RWPE2 (cell line): ENCODE data around the gene MEAK7.

Source experiments
- ATAC-seq: fragments of 200-7000 bp; cut with Tn5 transposase; 3 replicates; pipeline ENCODE4 v1.9.1; 2021; ENCODE audit warnings: low read depth
- DNase-seq: peaks from one replicate; pipeline ENCODE4 v3.0.0-alpha.2; 2020; ENCODE audit warnings: low spot score
- H3K27ac ChIP-seq: fragments of 450-650 bp; 2 replicates; pipeline ENCODE4 v1.5.1; 2017; ENCODE audit warnings: mild to moderate bottlenecking; ENCODE audit not compliant: poor library complexity, severe bottlenecking
- H3K27me3 ChIP-seq: fragments of 250-450 bp; sonication (Bioruptor Pico); 2 replicates; pipeline ENCODE4 v1.5.1; 2021; ENCODE audit warnings: mild to moderate bottlenecking, moderate library complexity; ENCODE audit not compliant: insufficient read depth, poor library complexity, severe bottlenecking
- H3K36me3 ChIP-seq: fragments of 250-450 bp; sonication (Bioruptor Pico); 2 replicates; pipeline ENCODE4 v1.5.1; 2020; ENCODE audit warnings: low read depth, mild to moderate bottlenecking, moderate library complexity
- H3K4me1 ChIP-seq: fragments of 250-450 bp; sonication (Bioruptor Pico); 2 replicates; pipeline ENCODE4 v1.5.1; 2021; ENCODE audit warnings: mild to moderate bottlenecking, moderate library complexity; ENCODE audit not compliant: insufficient read depth, poor library complexity, severe bottlenecking
- H3K4me3 ChIP-seq: fragments of 250-450 bp; sonication (Bioruptor Pico); 2 replicates; pipeline ENCODE4 v1.5.1; 2021; ENCODE audit warnings: mild to moderate bottlenecking, moderate library complexity; ENCODE audit not compliant: severe bottlenecking
- H3K9me3 ChIP-seq: fragments of 250-450 bp; sonication (Bioruptor Pico); 2 replicates; pipeline ENCODE4 v1.5.1; 2021; ENCODE audit warnings: mild to moderate bottlenecking, moderate library complexity; ENCODE audit not compliant: severe bottlenecking
- TF ChIP-seq, protein P1 (sequence below): fragments of 450-650 bp; IDR thresholded peaks from one replicate; pipeline ENCODE4 v1.5.1; 2017; ENCODE audit warnings: mild to moderate bottlenecking, moderate library complexity; ENCODE audit not compliant: poor library complexity, severe bottlenecking

MEAK7 gene

DNA sequence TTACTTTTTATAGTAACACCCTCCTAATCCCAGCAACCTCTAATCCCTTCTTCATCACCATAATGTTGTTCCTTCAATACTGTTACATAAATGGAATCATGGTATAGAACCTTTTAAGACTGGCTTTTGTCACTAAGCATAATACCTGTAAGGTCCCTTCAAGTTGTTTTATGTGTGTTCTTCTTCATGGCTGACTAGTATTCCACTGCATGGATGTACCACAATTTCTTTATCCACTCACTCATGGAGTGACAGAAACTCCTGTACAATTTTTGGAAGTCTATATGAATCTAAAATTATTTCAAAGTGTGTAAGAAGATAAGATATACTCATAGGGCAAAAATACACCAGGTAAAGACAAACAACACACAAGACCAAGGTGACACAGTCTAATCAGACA lies 36.8 kb downstream of the MEAK7 start:
- DNase-seq (no peak), ATAC-seq (no peak)
- no peak overlapping the region for H3K4me3 ChIP-seq
- H3K27me3 ChIP-seq: no peaks in the 10 kb centered on the region
- TF ChIP-seq, protein P1, sequence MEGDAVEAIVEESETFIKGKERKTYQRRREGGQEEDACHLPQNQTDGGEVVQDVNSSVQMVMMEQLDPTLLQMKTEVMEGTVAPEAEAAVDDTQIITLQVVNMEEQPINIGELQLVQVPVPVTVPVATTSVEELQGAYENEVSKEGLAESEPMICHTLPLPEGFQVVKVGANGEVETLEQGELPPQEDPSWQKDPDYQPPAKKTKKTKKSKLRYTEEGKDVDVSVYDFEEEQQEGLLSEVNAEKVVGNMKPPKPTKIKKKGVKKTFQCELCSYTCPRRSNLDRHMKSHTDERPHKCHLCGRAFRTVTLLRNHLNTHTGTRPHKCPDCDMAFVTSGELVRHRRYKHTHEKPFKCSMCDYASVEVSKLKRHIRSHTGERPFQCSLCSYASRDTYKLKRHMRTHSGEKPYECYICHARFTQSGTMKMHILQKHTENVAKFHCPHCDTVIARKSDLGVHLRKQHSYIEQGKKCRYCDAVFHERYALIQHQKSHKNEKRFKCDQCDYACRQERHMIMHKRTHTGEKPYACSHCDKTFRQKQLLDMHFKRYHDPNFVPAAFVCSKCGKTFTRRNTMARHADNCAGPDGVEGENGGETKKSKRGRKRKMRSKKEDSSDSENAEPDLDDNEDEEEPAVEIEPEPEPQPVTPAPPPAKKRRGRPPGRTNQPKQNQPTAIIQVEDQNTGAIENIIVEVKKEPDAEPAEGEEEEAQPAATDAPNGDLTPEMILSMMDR: no peak
- H3K27ac ChIP-seq: no peak overlapping the region
- peaks cover 7% of the 10 kb centered on the region for H3K9me3 ChIP-seq
- H3K36me3 ChIP-seq: peaks cover 86% of the 10 kb centered on the region
- H3K4me1 ChIP-seq: no peaks in the 10 kb centered on the region

DNA sequence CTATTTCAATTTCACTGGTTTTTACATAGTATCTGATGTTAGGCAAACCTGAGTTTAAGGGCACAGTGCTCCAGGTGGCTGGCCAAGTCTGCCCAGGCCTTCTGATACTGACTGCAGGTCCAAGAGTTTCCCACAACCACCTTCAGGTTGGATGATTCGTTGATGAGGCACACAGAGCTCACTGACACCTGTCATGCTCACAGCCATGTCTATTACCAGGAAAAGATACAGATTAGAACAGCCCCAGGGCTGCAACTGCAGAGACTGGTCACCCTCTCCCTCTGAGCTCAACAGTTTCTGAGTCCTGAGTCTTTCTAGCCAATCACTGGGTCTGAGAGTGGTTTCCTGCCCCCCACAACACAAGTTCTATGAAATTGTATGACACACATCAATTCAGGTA lies 37.2 kb downstream of the MEAK7 start:
- H3K27me3 ChIP-seq: no peaks in the 10 kb centered on the region
- no peak; the same call in 1 of the 3 replicates for ATAC-seq
- no peak for DNase-seq
- no peak overlapping the region for H3K27ac ChIP-seq
- H3K4me1 ChIP-seq: no peaks in the 10 kb centered on the region
- H3K9me3 ChIP-seq: peaks cover 7% of the 10 kb centered on the region
- no peak overlapping the region for H3K4me3 ChIP-seq
- H3K36me3 ChIP-seq: peaks cover 86% of the 10 kb centered on the region
- TF ChIP-seq, protein P1: no peak

- TF ChIP-seq, protein P1: no peak
- ATAC-seq: no peak
Measured at GRCh38 chr16:84466692-84467091, 37.8 kb downstream of the MEAK7 start.

GRCh38 chr16:84465154-84465553 lies 39.3 kb downstream of the MEAK7 start:
- Histone ChIP-seq H3K4me3 (no peak overlapping the region), H3K27ac (no peak overlapping the region), H3K9me3 (peaks cover 7% of the 10 kb centered on the region), H3K4me1 (no peaks in the 10 kb centered on the region), H3K36me3 (peaks cover 91% of the 10 kb centered on the region), H3K27me3 (no peaks in the 10 kb centered on the region)
- TF ChIP-seq, protein P1: no peak
- peak; percentile 37 for DNase-seq
- no peak for ATAC-seq

More at GRCh38 chr16:84466692-84467091, 37.8 kb downstream of the MEAK7 start:
- H3K4me3 ChIP-seq: no peak overlapping the region
- no peak for DNase-seq
- H3K27me3 ChIP-seq: no peaks in the 10 kb centered on the region
- H3K36me3 ChIP-seq: peaks cover 86% of the 10 kb centered on the region
- H3K4me1 ChIP-seq: no peaks in the 10 kb centered on the region
- peaks cover 7% of the 10 kb centered on the region for H3K9me3 ChIP-seq
- H3K27ac ChIP-seq: no peak overlapping the region

- DNase-seq: peak; percentile 16
- Histone ChIP-seq H3K9me3 (peaks cover 7% of the 10 kb centered on the region), H3K4me1 (no peaks in the 10 kb centered on the region), H3K4me3 (no peak overlapping the region), H3K36me3 (peaks cover 90% of the 10 kb centered on the region), H3K27ac (no peak overlapping the region), H3K27me3 (no peaks in the 10 kb centered on the region)
- ATAC-seq: no peak
- TF ChIP-seq, protein P1: no peak
Measured at GRCh38 chr16:84464116-84464515, 40.3 kb downstream of the MEAK7 start.
